H9 (cell line): ENCODE data around the gene ZNF821. TPM values are rescaled to one million over a fixed set of nuclear protein-coding genes. Genes with fewer than 3 reads are reported as not detected.

ENCODE experiments used
- DNase-seq: peaks from one replicate; pipeline ENCODE4 v3.0.0-alpha.2; 2017
- H2AFZ ChIP-seq: one replicate; pipeline ENCODE4 v1.6.1; 2013; ENCODE audit warnings: mild to moderate bottlenecking, low read length, control low read depth, moderate library complexity
- H2AK5ac ChIP-seq: 2 replicates; pipeline ENCODE4 v1.6.1; 2013; ENCODE audit warnings: low read length, control low read depth, mixed read lengths; ENCODE audit not compliant: insufficient read length
- H2BK120ac ChIP-seq: one replicate; pipeline ENCODE4 v1.6.1; 2013; ENCODE audit warnings: low read depth, mild to moderate bottlenecking, low read length, control low read depth, inconsistent platforms; ENCODE audit not compliant: poor library complexity, severe bottlenecking
- H2BK12ac ChIP-seq: 2 replicates; pipeline ENCODE4 v1.6.1; 2013; ENCODE audit warnings: low read length, control low read depth, mixed read lengths, low read depth; ENCODE audit not compliant: insufficient read length
- H2BK15ac ChIP-seq: 2 replicates; pipeline ENCODE4 v1.6.1; 2013; ENCODE audit warnings: low read depth, low read length, control low read depth
- H2BK20ac ChIP-seq: one replicate; pipeline ENCODE4 v1.6.1; 2013; ENCODE audit warnings: low read depth, mild to moderate bottlenecking, low read length, control low read depth, inconsistent platforms; ENCODE audit not compliant: poor library complexity, severe bottlenecking
- H2BK5ac ChIP-seq: 2 replicates; pipeline ENCODE4 v1.6.1; 2013; ENCODE audit warnings: low read length, control low read depth, mixed read lengths; ENCODE audit not compliant: insufficient read length
- H3K14ac ChIP-seq: 2 replicates; pipeline ENCODE4 v1.6.1; 2013; ENCODE audit warnings: low read length, control low read depth; ENCODE audit not compliant: insufficient read depth
- H3K18ac ChIP-seq: 2 replicates; pipeline ENCODE4 v1.6.1; 2013; ENCODE audit warnings: low read depth, mild to moderate bottlenecking, mixed read lengths, low read length, control low read depth; ENCODE audit not compliant: insufficient read length
- H3K23ac ChIP-seq: 2 replicates; pipeline ENCODE4 v1.6.1; 2013; ENCODE audit warnings: low read length, control low read depth, mixed read lengths, low read depth; ENCODE audit not compliant: insufficient read length
- H3K23me2 ChIP-seq: 2 replicates; pipeline ENCODE4 v1.6.1; 2013; ENCODE audit warnings: low read depth, mild to moderate bottlenecking, mixed read lengths, low read length, control low read depth; ENCODE audit not compliant: insufficient read length, poor library complexity, severe bottlenecking
- H3K27ac ChIP-seq: 2 replicates; pipeline ENCODE4 v1.5.1; 2013; ENCODE audit warnings: low read length, control low read depth, mixed read lengths, low read depth; ENCODE audit not compliant: insufficient read length
- H3K27me3 ChIP-seq: 2 replicates; pipeline ENCODE4 v1.6.1; 2013; ENCODE audit warnings: low read length, control low read depth, inconsistent platforms; ENCODE audit not compliant: insufficient read depth
- H3K4ac ChIP-seq: 2 replicates; pipeline ENCODE4 v1.6.1; 2013; ENCODE audit warnings: low read depth, mild to moderate bottlenecking, control low read depth, inconsistent platforms, low read length, moderate library complexity
- H3K4me1 ChIP-seq: 2 replicates; pipeline ENCODE4 v1.6.1; 2013; ENCODE audit warnings: low read length, control low read depth, inconsistent platforms; ENCODE audit not compliant: insufficient read depth
- H3K4me2 ChIP-seq: 2 replicates; pipeline ENCODE4 v1.6.1; 2013; ENCODE audit warnings: low read length, control low read depth, mixed read lengths; ENCODE audit not compliant: insufficient read length, insufficient read depth
- H3K56ac ChIP-seq: 2 replicates; pipeline ENCODE4 v1.6.1; 2013; ENCODE audit warnings: low read depth, mild to moderate bottlenecking, mixed read lengths, low read length, control low read depth; ENCODE audit not compliant: insufficient read length
- H3K79me1 ChIP-seq: 2 replicates; pipeline ENCODE4 v1.6.1; 2013; ENCODE audit warnings: low read depth, mild to moderate bottlenecking, moderate library complexity, low read length, control low read depth, inconsistent platforms; ENCODE audit not compliant: insufficient read depth, poor library complexity, severe bottlenecking
- H3K79me2 ChIP-seq: 2 replicates; pipeline ENCODE4 v1.6.1; 2013; ENCODE audit warnings: low read length, control low read depth, inconsistent platforms; ENCODE audit not compliant: insufficient read depth
- H3K9ac ChIP-seq: 2 replicates; pipeline ENCODE4 v1.6.1; 2013; ENCODE audit warnings: low read length, control low read depth, mixed read lengths; ENCODE audit not compliant: insufficient read length; ENCODE audit errors: extremely low read depth
- H3K9me3 ChIP-seq: one replicate; pipeline ENCODE4 v1.6.1; 2013; ENCODE audit warnings: low read depth, low read length, inconsistent platforms; ENCODE audit not compliant: control insufficient read depth
- H3T11ph ChIP-seq: one replicate; pipeline ENCODE4 v1.6.1; 2013; ENCODE audit warnings: mild to moderate bottlenecking, low read length, control low read depth, inconsistent platforms
- H4K20me1 ChIP-seq: one replicate; pipeline ENCODE4 v1.6.1; 2013; ENCODE audit not compliant: control insufficient read depth, insufficient read length, insufficient read depth
- H4K5ac ChIP-seq: 2 replicates; pipeline ENCODE4 v1.6.1; 2013; ENCODE audit warnings: low read depth, mild to moderate bottlenecking, mixed read lengths, low read length, control low read depth; ENCODE audit not compliant: insufficient read length
- H4K8ac ChIP-seq: replicated peaks from 2 replicates; pipeline ENCODE4 v1.6.1; 2013; ENCODE audit warnings: low read length, control low read depth, mixed read lengths, low read depth; ENCODE audit not compliant: insufficient read length
- H4K91ac ChIP-seq: 2 replicates; pipeline ENCODE4 v1.6.1; 2013; ENCODE audit warnings: low read depth, mild to moderate bottlenecking, moderate library complexity, mixed read lengths, low read length, control low read depth; ENCODE audit not compliant: insufficient read length
- H3K27ac Mint-ChIP-seq, 3 experiments: 2 replicates in 2 of 3; 3 replicates in 1 of 3; pipeline ENCODE4 v1.8.0; 2020 to 2021; ENCODE audit warnings: mixed read lengths in 3 of 3, mild to moderate bottlenecking in 1 of 3, moderate library complexity in 1 of 3
- H3K27me3 Mint-ChIP-seq: 2 replicates; pipeline ENCODE4 v1.8.0; 2021; ENCODE audit warnings: low read depth, mild to moderate bottlenecking, moderate library complexity, mixed read lengths
- H3K36me3 Mint-ChIP-seq, 3 experiments: 2 replicates in 2 of 3; 3 replicates in 1 of 3; pipeline ENCODE4 v1.8.0; 2020 to 2021; ENCODE audit warnings: low read depth in 3 of 3, mixed read lengths in 3 of 3; ENCODE audit not compliant: insufficient read depth in 1 of 3
- H3K4me1 Mint-ChIP-seq, 2 experiments: 2 replicates each; pipeline ENCODE4 v1.8.0; 2020; ENCODE audit warnings: mixed read lengths in 2 of 2
- H3K4me3 Mint-ChIP-seq, 2 experiments: 2 replicates in 1 of 2; 3 replicates in 1 of 2; pipeline ENCODE4 v1.8.0; 2020 to 2021; ENCODE audit warnings: mild to moderate bottlenecking in 2 of 2, mixed read lengths in 2 of 2, moderate library complexity in 1 of 2
- H3K9me3 Mint-ChIP-seq, 2 experiments: 2 replicates in 1 of 2; 3 replicates in 1 of 2; pipeline ENCODE4 v1.8.0; 2020; ENCODE audit warnings: mild to moderate bottlenecking in 2 of 2, mixed read lengths in 2 of 2, moderate library complexity in 1 of 2
- WGBS: extraction: QIAGEN DNeasy Blood & Tissue Kit; methylation state at CpG from one replicate; pipeline ENCODE4 v1.1.7; 2013; ENCODE audit warnings: missing lambda C conversion rate, low lambda C conversion rate, mixed read lengths; ENCODE audit not compliant: insufficient read length; ENCODE audit errors: extremely low coverage; 5-methylcytosine and 5-hydroxymethylcytosine counted together
- total RNA-seq: library from RNA; stranded (reverse); gene quantifications from 2 replicates; pipeline ENCODE4 v1.2.1, GENCODE V29; 2021
- TF ChIP-seq, protein P1 (sequence below): fragments of 200-600 bp; sonication (generic); conservative IDR thresholded peaks from 3 replicates; pipeline ENCODE4 v1.8.0; 2021; ENCODE audit warnings: antibody characterized with exemption, mild to moderate bottlenecking

ZNF821 gene
- total RNA-seq, 1 experiment from 2014 or later, result 12.5 TPM

DNA sequence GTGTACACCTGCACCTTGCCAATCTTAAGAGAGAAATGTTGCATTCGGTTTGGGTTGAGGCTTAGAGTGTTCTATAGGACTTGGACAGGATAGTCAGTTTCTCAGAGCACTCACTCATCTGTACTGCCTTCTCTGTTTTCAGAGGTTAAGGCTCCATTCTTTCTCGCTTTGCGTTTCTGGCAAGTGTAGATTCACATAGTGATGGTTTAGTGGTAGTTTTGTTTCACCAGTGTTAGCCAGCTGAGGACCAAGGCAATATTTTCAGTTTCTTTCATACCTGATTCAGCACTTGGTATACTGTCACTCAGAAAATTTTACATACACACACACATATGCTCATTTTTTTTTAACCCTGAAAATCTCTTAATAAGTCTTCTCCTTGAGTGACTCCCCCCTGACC lies 36.9 kb downstream of the ZNF821 start:
- TF ChIP-seq, protein P1, sequence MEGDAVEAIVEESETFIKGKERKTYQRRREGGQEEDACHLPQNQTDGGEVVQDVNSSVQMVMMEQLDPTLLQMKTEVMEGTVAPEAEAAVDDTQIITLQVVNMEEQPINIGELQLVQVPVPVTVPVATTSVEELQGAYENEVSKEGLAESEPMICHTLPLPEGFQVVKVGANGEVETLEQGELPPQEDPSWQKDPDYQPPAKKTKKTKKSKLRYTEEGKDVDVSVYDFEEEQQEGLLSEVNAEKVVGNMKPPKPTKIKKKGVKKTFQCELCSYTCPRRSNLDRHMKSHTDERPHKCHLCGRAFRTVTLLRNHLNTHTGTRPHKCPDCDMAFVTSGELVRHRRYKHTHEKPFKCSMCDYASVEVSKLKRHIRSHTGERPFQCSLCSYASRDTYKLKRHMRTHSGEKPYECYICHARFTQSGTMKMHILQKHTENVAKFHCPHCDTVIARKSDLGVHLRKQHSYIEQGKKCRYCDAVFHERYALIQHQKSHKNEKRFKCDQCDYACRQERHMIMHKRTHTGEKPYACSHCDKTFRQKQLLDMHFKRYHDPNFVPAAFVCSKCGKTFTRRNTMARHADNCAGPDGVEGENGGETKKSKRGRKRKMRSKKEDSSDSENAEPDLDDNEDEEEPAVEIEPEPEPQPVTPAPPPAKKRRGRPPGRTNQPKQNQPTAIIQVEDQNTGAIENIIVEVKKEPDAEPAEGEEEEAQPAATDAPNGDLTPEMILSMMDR, result no peak
- DNase-seq, result no peak

More for the DNA sequence above, 36.9 kb downstream of the ZNF821 start:
- no peaks in the 10 kb centered on the region for H3K9me3 ChIP-seq
- H3K9me3 Mint-ChIP-seq, result no peaks in the 10 kb centered on the region
- no peak overlapping the region for H2BK120ac ChIP-seq
- peaks cover 12% of the 10 kb centered on the region; the same call in 1 of the 2 replicates for H3K79me2 ChIP-seq
- no peak overlapping the region for H2BK12ac ChIP-seq
- H3K27ac Mint-ChIP-seq, result peak overlapping the region in 1 of 3 experiments; percentile 39; a peak in 1 of 7 replicates
- no peak overlapping the region for H4K8ac ChIP-seq
- H3K4me1 ChIP-seq, result peaks cover 3% of the 10 kb centered on the region; the same call in 1 of the 2 replicates
- H3K36me3 Mint-ChIP-seq, result peaks cover 16 to 38% (median 36%) of the 10 kb centered on the region in 3 experiments; a peak in 6 of 7 replicates
- no peaks in the 10 kb centered on the region; the same call in 1 of the 2 replicates for H3K27me3 Mint-ChIP-seq
- H3K79me1 ChIP-seq, result no peaks in the 10 kb centered on the region
- peaks cover 8 to 13% of the 10 kb centered on the region in 2 experiments for H3K4me1 Mint-ChIP-seq
- peak overlapping the region; percentile 90 to 94 for H3K4me3 Mint-ChIP-seq
- no peak overlapping the region for H2AFZ ChIP-seq
- H2BK15ac ChIP-seq, result no peak overlapping the region
- peak overlapping the region; percentile 60 for H3K9ac ChIP-seq
- H3K23ac ChIP-seq, result no peak overlapping the region
- H3K18ac ChIP-seq, result no peak overlapping the region
- H2AK5ac ChIP-seq, result no peak overlapping the region
- H3K56ac ChIP-seq, result no peak overlapping the region
- H2BK5ac ChIP-seq, result no peak overlapping the region
- no peak overlapping the region for H3K27ac ChIP-seq
- H3T11ph ChIP-seq, result no peak overlapping the region
- no peaks in the 10 kb centered on the region for H4K20me1 ChIP-seq
- H4K5ac ChIP-seq, result no peak overlapping the region
- WGBS, result no CpG with 5 or more reads among the region's 3 CpGs
- H2BK20ac ChIP-seq, result no peak overlapping the region
- peaks cover 5% of the 10 kb centered on the region for H3K23me2 ChIP-seq
- H3K4ac ChIP-seq, result no peak overlapping the region
- H4K91ac ChIP-seq, result no peak overlapping the region
- H3K27me3 ChIP-seq, result no peaks in the 10 kb centered on the region
- H3K4me2 ChIP-seq, result peak overlapping the region; percentile 88
- H3K14ac ChIP-seq, result no peak overlapping the region
